Parathyroid adenoma (tissue), 2 donors: ENCODE results near the gene NTPCR.

ENCODE experiments used
- H2AFZ ChIP-seq: fragments of 300-600 bp; sonication (generic); one replicate; pipeline ENCODE4 v1.7.0; 2017; ENCODE audit warnings: antibody characterized with exemption, mild to moderate bottlenecking
- H3K27ac ChIP-seq: fragments of 300-600 bp; sonication (generic); one replicate; pipeline ENCODE4 v1.7.0; 2017
- H3K27me3 ChIP-seq: fragments of 300-600 bp; sonication (generic); one replicate; pipeline ENCODE4 v1.7.0; 2017; ENCODE audit warnings: low read length; ENCODE audit not compliant: control insufficient read depth, insufficient read depth
- H3K36me3 ChIP-seq: fragments of 300-600 bp; sonication (generic); one replicate; pipeline ENCODE4 v1.7.0; 2017; ENCODE audit warnings: low read length; ENCODE audit not compliant: control insufficient read depth, insufficient read depth
- H3K4me1 ChIP-seq: fragments of 300-600 bp; sonication (generic); one replicate; pipeline ENCODE4 v1.7.0; 2017; ENCODE audit warnings: control low read depth
- H3K4me2 ChIP-seq: fragments of 300-600 bp; sonication (generic); one replicate; pipeline ENCODE4 v1.7.0; 2017; ENCODE audit warnings: low read length
- H3K4me3 ChIP-seq: fragments of 300-600 bp; sonication (generic); one replicate; pipeline ENCODE4 v1.7.0; 2017; ENCODE audit warnings: low read depth, low read length
- H3K79me2 ChIP-seq: fragments of 300-600 bp; sonication (generic); one replicate; pipeline ENCODE4 v1.7.0; 2017; ENCODE audit warnings: control low read depth
- H3K9ac ChIP-seq: fragments of 300-600 bp; sonication (generic); one replicate; pipeline ENCODE4 v1.7.0; 2017; ENCODE audit warnings: mild to moderate bottlenecking
- H3K9me3 ChIP-seq: fragments of 300-600 bp; sonication (generic); one replicate; pipeline ENCODE4 v1.7.0; 2017; ENCODE audit warnings: low read length; ENCODE audit not compliant: control insufficient read depth
- CTCF ChIP-seq: fragments of 300-600 bp; sonication (generic); IDR thresholded peaks from one replicate; pipeline ENCODE4 v1.7.0; 2017; ENCODE audit warnings: antibody characterized with exemption, mild to moderate bottlenecking
- donor health status: primary hyperparathyroidism.

The NTPCR gene

GRCh38 chr1:232937741-232938375, 12.6 kb upstream of the NTPCR start:
- Histone ChIP-seq H2AFZ (no peak overlapping the region), H3K79me2 (no peaks in the 10 kb centered on the region), H3K4me2 (no peak overlapping the region), H3K27me3 (no peaks in the 10 kb centered on the region), H3K9me3 (no peaks in the 10 kb centered on the region), H3K4me3 (no peak overlapping the region), H3K4me1 (peaks cover under 1% of the 10 kb centered on the region), H3K36me3 (no peaks in the 10 kb centered on the region), H3K27ac (no peak overlapping the region), H3K9ac (no peak overlapping the region)
- no peak for TF ChIP-seq CTCF

- no peak overlapping the region for H3K27ac ChIP-seq
- no peaks in the 10 kb centered on the region for H3K9me3 ChIP-seq
- H3K4me1 ChIP-seq = peaks cover 3% of the 10 kb centered on the region
- no peak overlapping the region for H2AFZ ChIP-seq
- H3K27me3 ChIP-seq = no peaks in the 10 kb centered on the region
- H3K79me2 ChIP-seq = no peaks in the 10 kb centered on the region
- H3K4me3 ChIP-seq = no peak overlapping the region
- no peaks in the 10 kb centered on the region for H3K36me3 ChIP-seq
- H3K9ac ChIP-seq = no peak overlapping the region
- no peak overlapping the region for H3K4me2 ChIP-seq
- TF ChIP-seq CTCF = no peak
Observed at GRCh38 chr1:232938926-232939325, 11.5 kb upstream of the NTPCR start.

- Histone ChIP-seq H3K9ac (no peak overlapping the region), H3K27me3 (no peaks in the 10 kb centered on the region), H2AFZ (no peak overlapping the region), H3K4me2 (no peak overlapping the region), H3K9me3 (no peaks in the 10 kb centered on the region), H3K27ac (no peak overlapping the region), H3K36me3 (no peaks in the 10 kb centered on the region), H3K4me1 (peaks cover 3% of the 10 kb centered on the region), H3K4me3 (no peak overlapping the region), H3K79me2 (no peaks in the 10 kb centered on the region)
- TF ChIP-seq CTCF = no peak
Observed at GRCh38 chr1:232939748-232940147, 10.7 kb upstream of the NTPCR start.

- no peaks in the 10 kb centered on the region for H3K9me3 ChIP-seq
- no peak overlapping the region for H3K27ac ChIP-seq
- H2AFZ ChIP-seq = no peak overlapping the region
- H3K4me2 ChIP-seq = no peak overlapping the region
- H3K36me3 ChIP-seq = no peaks in the 10 kb centered on the region
- H3K4me3 ChIP-seq = no peak overlapping the region
- no peak for TF ChIP-seq CTCF
- no peaks in the 10 kb centered on the region for H3K79me2 ChIP-seq
- H3K27me3 ChIP-seq = no peaks in the 10 kb centered on the region
- H3K4me1 ChIP-seq = peaks cover 3% of the 10 kb centered on the region
- H3K9ac ChIP-seq = no peak overlapping the region
Observed at GRCh38 chr1:232940262-232940661, 10.1 kb upstream of the NTPCR start.
